ENCODE measurements around the gene CARD18.

Gene CARD18, protein sequence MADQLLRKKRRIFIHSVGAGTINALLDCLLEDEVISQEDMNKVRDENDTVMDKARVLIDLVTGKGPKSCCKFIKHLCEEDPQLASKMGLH

DNA sequence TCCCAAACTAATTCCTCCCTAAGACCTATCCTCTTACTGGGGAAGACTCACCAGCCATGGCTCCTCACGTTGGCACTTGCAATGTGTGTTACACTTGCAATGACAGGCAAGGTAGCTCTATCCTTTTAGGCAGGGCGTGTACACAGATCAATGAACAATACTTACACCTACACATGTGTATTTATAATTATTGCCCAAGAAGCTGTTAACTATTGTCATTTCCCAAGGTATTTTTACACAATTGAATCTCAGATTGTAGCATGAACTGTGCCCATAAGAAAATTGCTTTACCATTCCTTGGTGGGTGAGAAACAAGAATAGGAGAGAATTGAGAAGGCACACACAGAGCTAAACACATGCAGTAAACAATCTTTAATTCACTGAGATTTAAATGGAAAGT, at the start of gene CARD18:
Gene CARD18 (minus strand): TSS at position 101 of the 400 bp plus-strand sequence. CDS start 43 bp downstream, at position 58.
- H3F3A ChIP-seq (ENCODE audit: insufficient read depth, low read length), result no peaks in the 10 kb centered on the region
- no peak within 1 kb of the TSS for H3K9ac ChIP-seq (ENCODE audit: low read length)
- H3K9me2 ChIP-seq (replicated peaks; ENCODE audit: insufficient read depth, low read length), result no peaks in the 10 kb centered on the region
- H3K27me3 ChIP-seq (replicated peaks; ENCODE audit: insufficient read depth, low read length), result no peaks in the 10 kb centered on the region
- no peaks in the 10 kb centered on the region for H4K20me1 ChIP-seq (ENCODE audit: insufficient read depth, low read length)
- H3K4me3 ChIP-seq (ENCODE audit: low read length), result no peak within 1 kb of the TSS
- H2AFZ ChIP-seq (ENCODE audit: low read length), result no peak within 1 kb of the TSS
- no peaks in the 10 kb centered on the region for H3K36me3 ChIP-seq (replicated peaks; ENCODE audit: insufficient read depth, low read length)
- no peak within 1 kb of the TSS for H3K27ac ChIP-seq (ENCODE audit: low read length)
- no peaks in the 10 kb centered on the region for H3K79me2 ChIP-seq (ENCODE audit: low read length)
- H3K4me2 ChIP-seq (ENCODE audit: low read depth, low read length), result no peak within 1 kb of the TSS
- H3K9me3 ChIP-seq (replicated peaks; ENCODE audit: insufficient read depth, low read length), result no peaks in the 10 kb centered on the region
- DNase-seq, result no peak
- H3K4me1 ChIP-seq (ENCODE audit: low read length), result no peaks in the 10 kb centered on the region
- TF ChIP-seq EZH2 (optimal IDR thresholded peaks at IDR 0.05; ENCODE audit: low read depth, low read length) (no peak), EZH2phosphoT487 (IDR thresholded peaks at IDR 0.05; ENCODE audit: low read length) (no peak)
- TF ChIP-seq, protein P1, sequence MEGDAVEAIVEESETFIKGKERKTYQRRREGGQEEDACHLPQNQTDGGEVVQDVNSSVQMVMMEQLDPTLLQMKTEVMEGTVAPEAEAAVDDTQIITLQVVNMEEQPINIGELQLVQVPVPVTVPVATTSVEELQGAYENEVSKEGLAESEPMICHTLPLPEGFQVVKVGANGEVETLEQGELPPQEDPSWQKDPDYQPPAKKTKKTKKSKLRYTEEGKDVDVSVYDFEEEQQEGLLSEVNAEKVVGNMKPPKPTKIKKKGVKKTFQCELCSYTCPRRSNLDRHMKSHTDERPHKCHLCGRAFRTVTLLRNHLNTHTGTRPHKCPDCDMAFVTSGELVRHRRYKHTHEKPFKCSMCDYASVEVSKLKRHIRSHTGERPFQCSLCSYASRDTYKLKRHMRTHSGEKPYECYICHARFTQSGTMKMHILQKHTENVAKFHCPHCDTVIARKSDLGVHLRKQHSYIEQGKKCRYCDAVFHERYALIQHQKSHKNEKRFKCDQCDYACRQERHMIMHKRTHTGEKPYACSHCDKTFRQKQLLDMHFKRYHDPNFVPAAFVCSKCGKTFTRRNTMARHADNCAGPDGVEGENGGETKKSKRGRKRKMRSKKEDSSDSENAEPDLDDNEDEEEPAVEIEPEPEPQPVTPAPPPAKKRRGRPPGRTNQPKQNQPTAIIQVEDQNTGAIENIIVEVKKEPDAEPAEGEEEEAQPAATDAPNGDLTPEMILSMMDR (IDR thresholded peaks at IDR 0.05; ENCODE audit: low read length), result no peak

DNA sequence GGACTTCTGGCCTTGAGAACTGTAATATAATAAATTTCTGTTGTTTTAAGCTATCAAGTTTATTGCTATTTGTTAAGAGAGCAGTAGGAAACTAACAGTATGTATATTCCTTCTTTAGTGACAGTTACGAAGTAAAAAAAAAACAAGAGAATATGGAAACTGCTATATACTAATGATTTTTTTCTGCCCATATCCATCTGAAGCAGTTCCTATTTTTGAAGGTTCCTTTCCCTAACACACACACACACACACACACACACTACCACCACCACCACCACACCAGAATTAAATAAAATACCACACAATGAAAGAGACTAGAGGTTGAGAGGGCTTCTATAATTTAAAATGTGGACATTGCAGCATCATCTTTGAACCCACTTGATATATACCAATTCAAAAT, 44.4 kb upstream of the CARD18 start:
- H3K4me1 ChIP-seq (ENCODE audit: low read length), result no peaks in the 10 kb centered on the region
- H3K4me3 ChIP-seq (ENCODE audit: low read length), result no peak overlapping the region
- H3K36me3 ChIP-seq (replicated peaks; ENCODE audit: insufficient read depth, low read length), result no peaks in the 10 kb centered on the region
- H3K27ac ChIP-seq (ENCODE audit: low read length), result no peak overlapping the region
- H3K27me3 ChIP-seq (replicated peaks; ENCODE audit: insufficient read depth, low read length), result no peaks in the 10 kb centered on the region
- H3K79me2 ChIP-seq (ENCODE audit: low read length), result no peaks in the 10 kb centered on the region
- H3K9me3 ChIP-seq (replicated peaks; ENCODE audit: insufficient read depth, low read length), result no peaks in the 10 kb centered on the region
- no peak overlapping the region for H3K4me2 ChIP-seq (ENCODE audit: low read depth, low read length)
- no peaks in the 10 kb centered on the region for H3F3A ChIP-seq (ENCODE audit: insufficient read depth, low read length)
- H2AFZ ChIP-seq (ENCODE audit: low read length), result no peak overlapping the region
- TF ChIP-seq EZH2phosphoT487 (IDR thresholded peaks at IDR 0.05; ENCODE audit: low read length) (no peak), EZH2 (optimal IDR thresholded peaks at IDR 0.05; ENCODE audit: low read depth, low read length) (no peak)
- TF ChIP-seq, protein P1 (IDR thresholded peaks at IDR 0.05; ENCODE audit: low read length), result no peak
- H3K9ac ChIP-seq (ENCODE audit: low read length), result no peak overlapping the region
- H3K9me2 ChIP-seq (replicated peaks; ENCODE audit: insufficient read depth, low read length), result no peaks in the 10 kb centered on the region
- no peaks in the 10 kb centered on the region for H4K20me1 ChIP-seq (ENCODE audit: insufficient read depth, low read length)
- no peak for DNase-seq

DNA sequence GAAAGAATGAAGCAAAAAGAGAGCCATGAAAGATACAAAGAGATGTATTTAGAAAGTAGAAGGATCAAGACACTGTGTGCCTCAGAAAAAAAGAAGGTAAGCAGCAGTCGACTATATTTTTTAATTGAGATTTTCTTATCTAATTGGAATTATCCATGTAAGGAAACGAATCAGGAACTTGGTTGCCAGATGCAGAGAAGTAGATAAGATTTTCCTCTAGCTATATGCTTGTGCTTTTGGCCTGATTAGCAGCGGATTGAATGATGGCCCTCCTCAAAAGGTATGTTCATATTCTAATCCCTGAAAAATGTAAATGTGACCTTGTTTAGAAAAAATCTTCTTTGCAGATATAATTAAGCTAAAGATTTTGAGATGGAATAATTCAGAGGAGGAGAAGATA, 43.9 kb upstream of the CARD18 start:
- H3K4me2 ChIP-seq (ENCODE audit: low read depth, low read length), result no peak overlapping the region
- DNase-seq, result no peak
- no peaks in the 10 kb centered on the region for H3K79me2 ChIP-seq (ENCODE audit: low read length)
- H3F3A ChIP-seq (ENCODE audit: insufficient read depth, low read length), result no peaks in the 10 kb centered on the region
- H3K27me3 ChIP-seq (replicated peaks; ENCODE audit: insufficient read depth, low read length), result no peaks in the 10 kb centered on the region
- H4K20me1 ChIP-seq (ENCODE audit: insufficient read depth, low read length), result no peaks in the 10 kb centered on the region
- no peaks in the 10 kb centered on the region for H3K4me1 ChIP-seq (ENCODE audit: low read length)
- no peak overlapping the region for H3K9ac ChIP-seq (ENCODE audit: low read length)
- H3K9me3 ChIP-seq (replicated peaks; ENCODE audit: insufficient read depth, low read length), result no peaks in the 10 kb centered on the region
- H3K36me3 ChIP-seq (replicated peaks; ENCODE audit: insufficient read depth, low read length), result no peaks in the 10 kb centered on the region
- H3K27ac ChIP-seq (ENCODE audit: low read length), result no peak overlapping the region
- H3K4me3 ChIP-seq (ENCODE audit: low read length), result no peak overlapping the region
- no peaks in the 10 kb centered on the region for H3K9me2 ChIP-seq (replicated peaks; ENCODE audit: insufficient read depth, low read length)
- H2AFZ ChIP-seq (ENCODE audit: low read length), result no peak overlapping the region
- TF ChIP-seq EZH2 (optimal IDR thresholded peaks at IDR 0.05; ENCODE audit: low read depth, low read length) (no peak), EZH2phosphoT487 (IDR thresholded peaks at IDR 0.05; ENCODE audit: low read length) (no peak)
- TF ChIP-seq, protein P1 (IDR thresholded peaks at IDR 0.05; ENCODE audit: low read length), result no peak
